Stimulated activated CD8-positive, alpha-beta memory T cell treated with anti-CD3 and anti-CD28 coated beads, Interleukin-15, amount 100 ng/mL, for 1 hour (primary cell): ENCODE measurements around the gene NPFFR1.

ENCODE experiments used
- DNase-seq: peaks from one replicate; pipeline ENCODE4 v3.0.0-alpha.2; 2020; ENCODE audit warnings: low read depth

The NPFFR1 gene

GRCh38 chr10:70315276-70315675 lies 31.5 kb upstream of the NPFFR1 start:
- DNase-seq = no peak

- no peak for DNase-seq
Observed at GRCh38 chr10:70312972-70313371, 29.2 kb upstream of the NPFFR1 start.

GRCh38 chr10:70312249-70312648 lies 28.4 kb upstream of the NPFFR1 start:
- no peak for DNase-seq

- no peak for DNase-seq
Observed at GRCh38 chr10:70311698-70312097, 27.9 kb upstream of the NPFFR1 start.

- DNase-seq = no peak
Observed at GRCh38 chr10:70309661-70310060, 25.9 kb upstream of the NPFFR1 start.

GRCh38 chr10:70308121-70309060 lies 24.6 kb upstream of the NPFFR1 start:
- no peak for DNase-seq

- DNase-seq = no peak
Observed at GRCh38 chr10:70306886-70307520, 23.2 kb upstream of the NPFFR1 start.

GRCh38 chr10:70306181-70306705 lies 22.4 kb upstream of the NPFFR1 start:
- no peak for DNase-seq

GRCh38 chr10:70303730-70304129 lies 19.9 kb upstream of the NPFFR1 start:
- DNase-seq = no peak

GRCh38 chr10:70302292-70302691 lies 18.5 kb upstream of the NPFFR1 start:
- DNase-seq = no peak

- DNase-seq = no peak
Observed at GRCh38 chr10:70300908-70301597, 17.2 kb upstream of the NPFFR1 start.

- no peak for DNase-seq
Observed at GRCh38 chr10:70300461-70300860, 16.7 kb upstream of the NPFFR1 start.

- no peak for DNase-seq
Observed at GRCh38 chr10:70299876-70300275, 16.1 kb upstream of the NPFFR1 start.

GRCh38 chr10:70298393-70298792 lies 14.6 kb upstream of the NPFFR1 start:
- no peak for DNase-seq

- no peak for DNase-seq
Observed at GRCh38 chr10:70297224-70297623, 13.4 kb upstream of the NPFFR1 start.

GRCh38 chr10:70296406-70296899 lies 12.6 kb upstream of the NPFFR1 start:
- no peak for DNase-seq

- DNase-seq = no peak
Observed at GRCh38 chr10:70295926-70296325, 12.1 kb upstream of the NPFFR1 start.

GRCh38 chr10:70295321-70295720 lies 11.5 kb upstream of the NPFFR1 start:
- DNase-seq = no peak

GRCh38 chr10:70293169-70293843 lies 9.5 kb upstream of the NPFFR1 start:
- no peak for DNase-seq

GRCh38 chr10:70292004-70292403 lies 8.2 kb upstream of the NPFFR1 start:
- DNase-seq = no peak

- DNase-seq = no peak
Observed at GRCh38 chr10:70289739-70290138, 5.9 kb upstream of the NPFFR1 start.

GRCh38 chr10:70286616-70287015 lies 2.8 kb upstream of the NPFFR1 start:
- DNase-seq = no peak
